SK-N-SH (cell line): ENCODE results near the gene S100Z. TPM values are rescaled to one million over a fixed set of nuclear protein-coding genes. Genes with fewer than 3 reads are reported as not detected.

Experiments
- CTCF ChIA-PET: fragments of 300-600, 350-600 bp; formaldehyde crosslinking; extraction: SDS; loops from one replicate; lab custom pipeline; 2021; lab: Yijun Ruan, JAX
- POLR2A ChIA-PET: fragments of 350-600 bp; sonication (Branson Sonifier 250); formaldehyde crosslinking; extraction: SDS; loops from one replicate; lab custom pipeline; 2020; ENCODE audit warnings: antibody characterized with exemption, inconsistent platforms; lab: Yijun Ruan, JAX
- DNase-seq: peaks from one replicate; pipeline ENCODE4 v3.0.0; 2012
- H2AFZ ChIP-seq: fragments of 200-600 bp; sonication (generic); 2 replicates; pipeline ENCODE4 v1.8.1; 2016; ENCODE audit warnings: antibody characterized with exemption, mild to moderate bottlenecking, low read depth
- H3F3A ChIP-seq: fragments of 200-600 bp; sonication (generic); replicated peaks from 2 replicates; pipeline ENCODE3; 2016; ENCODE audit warnings: antibody characterized with exemption, mild to moderate bottlenecking; ENCODE audit not compliant: insufficient read depth
- H3K27ac ChIP-seq, 2 experiments: fragments of 200-500 bp in 1 of 2; fragments of 200-600 bp in 1 of 2; sonication (Bioruptor generic) in 1 of 2; sonication (generic), shearing (Covaris generic) in 1 of 2; 2 replicates each; pipeline versions ENCODE4 v1.5.1 to v1.6.1; 2014 to 2016; ENCODE audit warnings: low read depth in 2 of 2, inconsistent platforms in 1 of 2, low read length in 1 of 2, mild to moderate bottlenecking in 1 of 2, mixed read lengths in 1 of 2
- H3K27me3 ChIP-seq: fragments of 200-600 bp; sonication (generic), shearing (Covaris generic); 2 replicates; pipeline ENCODE4 v1.6.1; 2016; ENCODE audit warnings: mixed run types; ENCODE audit not compliant: insufficient read depth
- H3K36me3 ChIP-seq, 2 experiments: fragments of 200-500 bp in 1 of 2; fragments of 200-600 bp in 1 of 2; sonication (Bioruptor generic) in 1 of 2; sonication (generic) in 1 of 2; replicated peaks in 1 of 2; 2 replicates each; pipeline versions ENCODE3 to v1.5.1; 2014 to 2016; ENCODE audit warnings: low read length in 1 of 2, mild to moderate bottlenecking in 1 of 2; ENCODE audit not compliant: insufficient read depth in 2 of 2, control insufficient read depth in 1 of 2
- H3K4me1 ChIP-seq, 2 experiments: fragments of 200-500 bp in 1 of 2; fragments of 200-600 bp in 1 of 2; sonication (Bioruptor generic) in 1 of 2; sonication (generic), shearing (Covaris generic) in 1 of 2; 2 replicates each; pipeline versions ENCODE4 v1.5.1 to v1.6.1; 2014 to 2016; ENCODE audit warnings: low read depth in 1 of 2, low read length in 1 of 2, mixed run types in 1 of 2; ENCODE audit not compliant: insufficient read depth in 2 of 2, control insufficient read depth in 1 of 2
- H3K4me2 ChIP-seq: fragments of 200-600 bp; sonication (generic), shearing (Covaris generic); 2 replicates; pipeline ENCODE4 v1.6.1; 2017; ENCODE audit warnings: mixed run types
- H3K4me3 ChIP-seq, 2 experiments: fragments of 200-500 bp in 1 of 2; fragments of 200-600 bp in 1 of 2; sonication (Bioruptor generic) in 1 of 2; sonication (generic), shearing (Covaris generic) in 1 of 2; 2 replicates each; pipeline versions ENCODE4 v1.5.1 to v1.8.1; 2014 to 2016; ENCODE audit warnings: low read depth in 2 of 2, inconsistent platforms in 1 of 2, low read length in 1 of 2, mild to moderate bottlenecking in 1 of 2, mixed read lengths in 1 of 2, moderate library complexity in 1 of 2
- H3K79me2 ChIP-seq: fragments of 200-600 bp; sonication (generic); 2 replicates; pipeline ENCODE4 v1.8.1; 2017; ENCODE audit warnings: mild to moderate bottlenecking; ENCODE audit not compliant: insufficient read depth
- H3K9ac ChIP-seq: fragments of 200-600 bp; sonication (generic); 2 replicates; pipeline ENCODE4 v1.6.1; 2017; ENCODE audit warnings: mixed run types
- H3K9me2 ChIP-seq: fragments of 200-600 bp; sonication (generic); 2 replicates; pipeline ENCODE4 v1.6.1; 2017; ENCODE audit warnings: mixed run types
- H3K9me3 ChIP-seq: fragments of 200-600 bp; sonication (generic); 2 replicates; pipeline ENCODE4 v1.6.1; 2017; ENCODE audit warnings: mixed run types, mild to moderate bottlenecking, moderate library complexity
- H4K20me1 ChIP-seq: fragments of 200-600 bp; sonication (generic); 2 replicates; pipeline ENCODE4 v1.6.1; 2017; ENCODE audit warnings: mild to moderate bottlenecking, mixed run types; ENCODE audit not compliant: insufficient read depth
- CHD2 ChIP-seq: fragments of 150-350 bp; IDR thresholded peaks from 2 replicates; pipeline ENCODE4 v1.6.1; 2018; ENCODE audit warnings: low read length; ENCODE audit not compliant: partially characterized antibody
- ELF1 ChIP-seq: IDR thresholded peaks from 2 replicates; pipeline ENCODE4 v1.4.0; 2012
- EP300 ChIP-seq, 2 experiments: IDR thresholded peaks; 2 replicates each; pipeline versions ENCODE4 v1.4.0 to v1.6.1; 2012; ENCODE audit warnings: borderline replicate concordance in 1 of 2, low read depth in 1 of 2, low read length in 1 of 2
- EZH2phosphoT487 ChIP-seq: fragments of 200-600 bp; sonication (generic); IDR thresholded peaks from 2 replicates; pipeline ENCODE4 v1.6.1; 2017; ENCODE audit warnings: low read depth, mixed run types, mild to moderate bottlenecking, antibody characterized with exemption, moderate library complexity, borderline replicate concordance
- MXI1 ChIP-seq: IDR thresholded peaks from 2 replicates; pipeline ENCODE4 v1.6.1; 2012; ENCODE audit warnings: mild to moderate bottlenecking, low read depth, low read length, improper control_type of control experiment
- NFIC ChIP-seq: IDR thresholded peaks from 2 replicates; pipeline ENCODE4 v1.4.0; 2012; ENCODE audit warnings: borderline replicate concordance
- NRF1 ChIP-seq: IDR thresholded peaks from 2 replicates; pipeline ENCODE4 v1.6.1; 2012; ENCODE audit warnings: low read depth, mild to moderate bottlenecking, low read length
- REST ChIP-seq: IDR thresholded peaks from 2 replicates; pipeline ENCODE4 v1.6.1; 2012; ENCODE audit warnings: mild to moderate bottlenecking, low read depth, low read length, moderate library complexity
- YY1 ChIP-seq: IDR thresholded peaks from 2 replicates; pipeline ENCODE4 v1.4.0; 2012; ENCODE audit warnings: low read depth, mild to moderate bottlenecking
- WGBS: methylation state at CpG from one replicate; pipeline ENCODE4 v1.1.6; 2017; ENCODE audit warnings: low lambda C conversion rate; 5-methylcytosine and 5-hydroxymethylcytosine counted together
- polyA plus RNA-seq, 3 experiments: library from polyadenylated mRNA; depleted of rRNA; stranded (reverse); fragments of >200 nt; gene quantifications; 2 replicates each; pipeline ENCODE4 v1.2.3, GENCODE V29; 2012
- TF ChIP-seq, protein P1 (sequence below): IDR thresholded peaks from 2 replicates; pipeline ENCODE4 v1.4.0; 2012; ENCODE audit warnings: low read depth, borderline replicate concordance

Gene S100Z
- polyA plus RNA-seq, 1 of the 3 experiments (the other 2 are of a cell fraction), result not detected

DNA sequence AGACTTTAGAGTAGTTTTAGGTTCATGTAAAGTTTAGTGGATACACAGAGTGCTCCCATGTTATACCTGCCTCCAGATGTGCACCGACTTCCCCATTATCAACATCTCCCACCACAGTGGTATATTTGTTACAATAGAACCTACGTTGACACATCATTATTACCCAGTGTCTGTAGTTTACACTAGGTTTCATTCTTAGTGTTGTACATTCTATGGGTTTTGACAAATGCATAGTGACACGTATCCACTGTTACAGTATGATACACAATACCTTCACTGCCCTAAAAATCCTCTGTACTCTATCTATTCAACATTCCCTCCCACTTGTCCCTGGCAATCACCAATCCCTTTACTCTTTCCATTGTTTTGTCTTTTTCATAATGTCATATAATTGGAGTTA is 68.7 kb downstream of the S100Z start:
- no peak overlapping the region for H3K4me2 ChIP-seq
- no peaks in the 10 kb centered on the region for H3K36me3 ChIP-seq
- no peak overlapping the region for H3K9ac ChIP-seq
- TF ChIP-seq MXI1, result no peak
- no peak for TF ChIP-seq NRF1
- TF ChIP-seq REST, result no peak
- no peak for TF ChIP-seq EZH2phosphoT487
- DNase-seq, result no peak
- no peak overlapping the region for H3K27ac ChIP-seq
- H3K4me1 ChIP-seq, result no peaks in the 10 kb centered on the region
- WGBS, result 48% methylated on average over 3 of the region's 3 CpGs
- H2AFZ ChIP-seq, result no peak overlapping the region
- no peaks in the 10 kb centered on the region for H3K9me3 ChIP-seq
- H3F3A ChIP-seq, result no peaks in the 10 kb centered on the region
- ChIA-PET POLR2A (no interaction called here), CTCF (no interaction called here)
- peaks cover 3% of the 10 kb centered on the region; the same call in 1 of the 2 replicates for H3K27me3 ChIP-seq
- H3K9me2 ChIP-seq, result no peaks in the 10 kb centered on the region
- H3K4me3 ChIP-seq, result no peak overlapping the region
- H3K79me2 ChIP-seq, result no peaks in the 10 kb centered on the region
- H4K20me1 ChIP-seq, result no peaks in the 10 kb centered on the region

- POLR2A ChIA-PET, result no interaction called here
- H3K27ac ChIP-seq, result no peak overlapping the region
- H3K9me3 ChIP-seq, result no peaks in the 10 kb centered on the region
- CTCF ChIA-PET, result no interaction called here
- H3K4me3 ChIP-seq, result no peak overlapping the region
- peaks cover 3% of the 10 kb centered on the region; the same call in 1 of the 2 replicates for H3K27me3 ChIP-seq
- no peak overlapping the region for H3K9ac ChIP-seq
- no peak overlapping the region for H3K4me2 ChIP-seq
- H3K79me2 ChIP-seq, result no peaks in the 10 kb centered on the region
- H3K4me1 ChIP-seq, result no peaks in the 10 kb centered on the region
- H4K20me1 ChIP-seq, result no peaks in the 10 kb centered on the region
- WGBS, result 66% methylated on average over 4 of the region's 4 CpGs
- H2AFZ ChIP-seq, result no peak overlapping the region
- H3K36me3 ChIP-seq, result no peaks in the 10 kb centered on the region
- DNase-seq, result no peak
- H3K9me2 ChIP-seq, result no peaks in the 10 kb centered on the region
- no peaks in the 10 kb centered on the region for H3F3A ChIP-seq
- no peak for TF ChIP-seq CHD2
- no peak for TF ChIP-seq EP300 (IDR thresholded peaks at IDR 0.05; ENCODE audit: borderline replicate concordance in 1 of 2, low read depth in 1 of 2, low read length in 1 of 2)
- no peak for TF ChIP-seq ELF1
- TF ChIP-seq MXI1, result no peak
- TF ChIP-seq YY1, result no peak
- TF ChIP-seq, protein P1, sequence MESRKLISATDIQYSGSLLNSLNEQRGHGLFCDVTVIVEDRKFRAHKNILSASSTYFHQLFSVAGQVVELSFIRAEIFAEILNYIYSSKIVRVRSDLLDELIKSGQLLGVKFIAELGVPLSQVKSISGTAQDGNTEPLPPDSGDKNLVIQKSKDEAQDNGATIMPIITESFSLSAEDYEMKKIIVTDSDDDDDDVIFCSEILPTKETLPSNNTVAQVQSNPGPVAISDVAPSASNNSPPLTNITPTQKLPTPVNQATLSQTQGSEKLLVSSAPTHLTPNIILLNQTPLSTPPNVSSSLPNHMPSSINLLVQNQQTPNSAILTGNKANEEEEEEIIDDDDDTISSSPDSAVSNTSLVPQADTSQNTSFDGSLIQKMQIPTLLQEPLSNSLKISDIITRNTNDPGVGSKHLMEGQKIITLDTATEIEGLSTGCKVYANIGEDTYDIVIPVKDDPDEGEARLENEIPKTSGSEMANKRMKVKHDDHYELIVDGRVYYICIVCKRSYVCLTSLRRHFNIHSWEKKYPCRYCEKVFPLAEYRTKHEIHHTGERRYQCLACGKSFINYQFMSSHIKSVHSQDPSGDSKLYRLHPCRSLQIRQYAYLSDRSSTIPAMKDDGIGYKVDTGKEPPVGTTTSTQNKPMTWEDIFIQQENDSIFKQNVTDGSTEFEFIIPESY, result no peak
- no peak for TF ChIP-seq NFIC
Measured at GRCh38 chr5:76920491-76920890, 70.7 kb downstream of the S100Z start.
